Prostate gland (tissue), 2 donors: ENCODE results near the gene ALG8.

Source experiments
- CTCF ChIP-seq, 4 experiments: fragments of 200-600 bp in 2 of 4; fragments of 450-650 bp in 2 of 4; sonication (generic) in 2 of 4; IDR thresholded peaks; 1 replicate in 3 of 4; 2 replicates in 1 of 4; pipeline ENCODE4 v1.5.1; 2016 to 2019; ENCODE audit warnings: antibody characterized with exemption in 4 of 4, mild to moderate bottlenecking in 2 of 4, moderate library complexity in 2 of 4
- POLR2A ChIP-seq: fragments of 450-650 bp; IDR thresholded peaks from one replicate; pipeline ENCODE4 v1.6.1; 2016; ENCODE audit warnings: antibody characterized with exemption, mild to moderate bottlenecking
- POLR2AphosphoS5 ChIP-seq: sonication (generic); formaldehyde crosslinking; IDR thresholded peaks from one replicate; pipeline ENCODE4 v1.6.1; 2017; ENCODE audit warnings: antibody characterized with exemption

GRCh38 chr11:78170874-78171549, 31.6 kb upstream of the ALG8 start:
- no peak for TF ChIP-seq CTCF (IDR thresholded peaks at IDR 0.05)
- no peak for TF ChIP-seq POLR2AphosphoS5
- TF ChIP-seq POLR2A: no peak
